Bronchial epithelial cell (primary cell): ENCODE results near the gene TRPM4. TPM values are rescaled to one million over a fixed set of nuclear protein-coding genes. Genes with fewer than 3 reads are reported as not detected.
A peak's percentile ranks its signal among the peaks of the same experiment; 100 is the strongest.

Source experiments
- DNase-seq: peaks from one replicate; pipeline ENCODE4 v3.0.0-alpha.2; 2010; ENCODE audit warnings: low read depth
- FAIRE-seq: peaks from 2 replicates; lab custom pipeline; 2011; peaks lifted over from hg19 to GRCh38; lab: Jason Lieb, UNC
- H3K27me3 ChIP-seq: 2 replicates; pipeline ENCODE4 v1.5.1; 2011; ENCODE audit warnings: low read length; ENCODE audit not compliant: control insufficient read depth, insufficient read depth
- H3K36me3 ChIP-seq: 2 replicates; pipeline ENCODE4 v1.5.1; 2011; ENCODE audit warnings: low read length; ENCODE audit not compliant: control insufficient read depth, insufficient read depth
- H3K4me3 ChIP-seq: 2 replicates; pipeline ENCODE4 v1.5.1; 2011; ENCODE audit warnings: mild to moderate bottlenecking, low read depth, low read length, control low read depth
- CTCF ChIP-seq: IDR thresholded peaks from 2 replicates; pipeline ENCODE4 v1.5.1; 2011; ENCODE audit warnings: mild to moderate bottlenecking, moderate library complexity, low read length, control low read depth, inconsistent platforms; ENCODE audit not compliant: insufficient read depth, severe bottlenecking
- total RNA-seq: library from RNA; depleted of rRNA; stranded (reverse); fragments of >200 nt; gene quantifications from 2 replicates; pipeline ENCODE4 v1.2.1, GENCODE V29; 2014

TRPM4 gene
- total RNA-seq, 1 donor from 2014 or later: 11.1 TPM

- FAIRE-seq: no peak
- Histone ChIP-seq H3K36me3 (peaks cover 1% of the 10 kb centered on the region), H3K4me3 (peak within 1 kb of the TSS; percentile 68), H3K27me3 (no peaks in the 10 kb centered on the region)
- TF ChIP-seq CTCF: peak; percentile 60
- DNase-seq: peak; percentile 47
These were observed 43.6 kb upstream of the TRPM4 start, which contains the start of gene LIN7B for GRCh38 chr19:49113762-49114629. LIN7B (plus strand) TSS chr19:49114370; CDS start chr19:49114405, 35 bp downstream.

GRCh38 chr19:49114630-49115363 lies 42.8 kb upstream of the TRPM4 start:
- DNase-seq (no peak), FAIRE-seq (no peak)
- Histone ChIP-seq H3K4me3 (peak overlapping the region; percentile 68), H3K36me3 (no peaks in the 10 kb centered on the region), H3K27me3 (no peaks in the 10 kb centered on the region)
- TF ChIP-seq CTCF: no peak

- Histone ChIP-seq H3K27me3 (no peaks in the 10 kb centered on the region), H3K4me3 (no peak overlapping the region), H3K36me3 (no peaks in the 10 kb centered on the region)
- FAIRE-seq (peak; percentile 86), DNase-seq (no peak)
- no peak for TF ChIP-seq CTCF
These were observed 41.0 kb upstream of the TRPM4 start for GRCh38 chr19:49116544-49116943.

GRCh38 chr19:49117677-49118564 lies 39.7 kb upstream of the TRPM4 start:
- Histone ChIP-seq H3K4me3 (peak overlapping the region; percentile 94), H3K27me3 (no peaks in the 10 kb centered on the region), H3K36me3 (no peaks in the 10 kb centered on the region)
- no peak for TF ChIP-seq CTCF
- FAIRE-seq: no peak
- DNase-seq: no peak

GRCh38 chr19:49118565-49119410 lies 38.8 kb upstream of the TRPM4 start, which contains the start of gene C19orf73:
C19orf73 (minus strand) TSS chr19:49119143; CDS start chr19:49119022, 121 bp downstream.
- FAIRE-seq: no peak
- no peaks in the 10 kb centered on the region for H3K36me3 ChIP-seq
- H3K4me3 ChIP-seq: peak within 1 kb of the TSS; percentile 94
- DNase-seq: peak; percentile 67
- TF ChIP-seq CTCF: peak; percentile 19
- no peaks in the 10 kb centered on the region for H3K27me3 ChIP-seq
